ENCODE results near the gene MAN2B1. TPM values are rescaled to one million over a fixed set of nuclear protein-coding genes. Genes with fewer than 3 reads are reported as not detected.
A peak's percentile ranks its signal among the peaks of the same experiment; 100 is the strongest.

Gene MAN2B1
- total and polyA plus RNA-seq, 7 experiments from 2014 or later = 40.6 to 215 (median 122) TPM

GRCh38 chr19:12695096-12695495, 28.6 kb upstream of the MAN2B1 start:
- peaks cover 9 to 11% of the 10 kb centered on the region in 2 donors for H3K4me1 ChIP-seq (ENCODE audit: control insufficient read depth in 2 of 2, insufficient read depth in 2 of 2, low read length in 2 of 2)
- H3K4me3 ChIP-seq (ENCODE audit: low read length) = no peak overlapping the region
- DNase-seq (no peak), ATAC-seq (no peak)
- ChIA-PET CTCF (interaction anchor here (0.5 to 1.3 kb wide), 3 partner anchors 17 to 26 kb away, joined by 3 read pairs; no protein-coding TSS in a partner anchor), POLR2A (interaction anchor here (0.7 to 3.7 kb wide), 6 partner anchors 14 to 97 kb away, joined by 3 to 21 read pairs (median 12); partner anchors contain the start of genes DHPS, JUNB, TNPO2 and TRIR)
- Mint-ChIP-seq H3K27ac (no peak overlapping the region), H3K4me1 (peaks cover 2 to 15% (median 12%) of the 10 kb centered on the region in 7 donors), H3K27me3 (no peaks in the 10 kb centered on the region), H3K36me3 (peaks cover 0 to 4% (median 0%) of the 10 kb centered on the region in 5 donors), H3K9me3 (peaks cover 0 to 4% (median 0%) of the 10 kb centered on the region in 11 donors), H3K4me3 (peak overlapping the region in 5 of 10 donors; percentile 13 to 87 (median 40))
- H3K36me3 ChIP-seq (ENCODE audit: control insufficient read depth in 2 of 3, insufficient read depth in 3 of 3, low read length in 3 of 3) = peaks cover 0 to 6% (median 0%) of the 10 kb centered on the region in 3 experiments
- no peak overlapping the region for H3K27ac ChIP-seq (ENCODE audit: low read depth, low read length)
- no peaks in the 10 kb centered on the region for H3K9me3 ChIP-seq (ENCODE audit: control insufficient read depth in 2 of 3, low read length in 3 of 3)
- intact Hi-C loops (cut with micrococcal nuclease) = no loop called here
- H3K27me3 ChIP-seq (ENCODE audit: control insufficient read depth in 2 of 2, insufficient read depth in 2 of 2, low read length in 2 of 2) = no peaks in the 10 kb centered on the region

- DNase-seq (no peak), ATAC-seq (no peak)
- intact Hi-C loops (cut with micrococcal nuclease) = no loop called here
- peaks cover 0 to 4% (median 0%) of the 10 kb centered on the region in 11 donors for H3K9me3 Mint-ChIP-seq
- no peaks in the 10 kb centered on the region for H3K27me3 Mint-ChIP-seq
- H3K27ac Mint-ChIP-seq = no peak overlapping the region
- no peak overlapping the region for H3K27ac ChIP-seq (ENCODE audit: low read depth, low read length)
- H3K4me1 Mint-ChIP-seq = peaks cover 3 to 15% (median 12%) of the 10 kb centered on the region in 7 donors
- peaks cover 0 to 4% (median 0%) of the 10 kb centered on the region in 5 donors for H3K36me3 Mint-ChIP-seq
- peak overlapping the region in 4 of 10 donors; percentile 20 to 40 (median 25) for H3K4me3 Mint-ChIP-seq
- H3K36me3 ChIP-seq (ENCODE audit: control insufficient read depth in 2 of 3, insufficient read depth in 3 of 3, low read length in 3 of 3) = peaks cover 0 to under 1% (median 0%) of the 10 kb centered on the region in 3 experiments
- no peaks in the 10 kb centered on the region for H3K27me3 ChIP-seq (ENCODE audit: control insufficient read depth in 2 of 2, insufficient read depth in 2 of 2, low read length in 2 of 2)
- no peak overlapping the region for H3K4me3 ChIP-seq (ENCODE audit: low read length)
- POLR2A ChIA-PET = interaction anchor here (2.6 to 3.7 kb wide), 2 partner anchors 14 to 98 kb away, joined by 12 to 19 read pairs; partner anchors contain the start of genes DHPS and JUNB
- peaks cover 9 to 11% of the 10 kb centered on the region in 2 donors for H3K4me1 ChIP-seq (ENCODE audit: control insufficient read depth in 2 of 2, insufficient read depth in 2 of 2, low read length in 2 of 2)
- CTCF ChIA-PET = interaction anchor here (0.5 to 1.3 kb wide), 2 partner anchors 17 to 20 kb away, joined by 3 read pairs; no protein-coding TSS in a partner anchor
- no peaks in the 10 kb centered on the region for H3K9me3 ChIP-seq (ENCODE audit: control insufficient read depth in 2 of 3, low read length in 3 of 3)
Measured at GRCh38 chr19:12694641-12695040, 28.1 kb upstream of the MAN2B1 start.

DNA sequence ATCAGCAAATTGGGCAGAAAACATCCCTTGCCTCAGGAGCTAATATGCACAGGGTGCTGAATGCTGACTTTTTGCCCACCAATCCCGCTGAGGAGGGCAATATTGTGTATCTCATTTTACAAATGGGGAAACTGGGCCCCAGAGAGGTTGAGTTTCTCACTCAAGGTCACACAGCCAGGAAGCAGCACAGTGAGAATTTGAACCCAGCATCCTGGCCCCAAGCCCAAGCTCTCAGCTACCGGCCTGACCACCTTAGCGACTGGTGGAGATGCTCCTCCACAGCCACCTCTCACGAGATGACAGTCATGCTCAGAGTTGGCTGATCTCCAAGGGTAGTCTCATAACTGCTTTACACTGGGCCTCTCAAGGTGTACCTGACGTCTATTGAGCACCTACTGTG, 26.4 kb upstream of the MAN2B1 start:
- Histone ChIP-seq H3K4me3 (ENCODE audit: low read length) (no peak overlapping the region), H3K9me3 (ENCODE audit: control insufficient read depth in 2 of 3, low read length in 3 of 3) (no peaks in the 10 kb centered on the region), H3K36me3 (ENCODE audit: control insufficient read depth in 2 of 3, insufficient read depth in 3 of 3, low read length in 3 of 3) (no peaks in the 10 kb centered on the region), H3K27ac (ENCODE audit: low read depth, low read length) (no peak overlapping the region), H3K4me1 (ENCODE audit: control insufficient read depth in 2 of 2, insufficient read depth in 2 of 2, low read length in 2 of 2) (peaks cover 9 to 11% of the 10 kb centered on the region in 2 donors), H3K27me3 (ENCODE audit: control insufficient read depth in 2 of 2, insufficient read depth in 2 of 2, low read length in 2 of 2) (no peaks in the 10 kb centered on the region)
- ATAC-seq (no peak), DNase-seq (no peak)
- Mint-ChIP-seq H3K27ac (no peak overlapping the region), H3K9me3 (peaks cover 0 to 4% (median 0%) of the 10 kb centered on the region in 11 donors), H3K27me3 (no peaks in the 10 kb centered on the region), H3K4me1 (peaks cover 1 to 10% (median 8%) of the 10 kb centered on the region in 7 donors), H3K36me3 (no peaks in the 10 kb centered on the region), H3K4me3 (no peak overlapping the region)
- CTCF ChIA-PET = interaction anchor here (0.6 to 1.1 kb wide), 2 partner anchors 64 to 177 kb away, joined by 3 read pairs; no protein-coding TSS in a partner anchor
- intact Hi-C loops (cut with micrococcal nuclease) = no loop called here
- POLR2A ChIA-PET = no interaction called here

- ChIA-PET POLR2A (no interaction called here), CTCF (no interaction called here)
- no peaks in the 10 kb centered on the region for H3K4me1 ChIP-seq (ENCODE audit: control insufficient read depth in 2 of 2, insufficient read depth in 2 of 2, low read length in 2 of 2)
- DNase-seq (no peak), ATAC-seq (peak; percentile 14)
- Mint-ChIP-seq H3K36me3 (no peaks in the 10 kb centered on the region), H3K4me3 (no peak overlapping the region), H3K9me3 (no peaks in the 10 kb centered on the region), H3K4me1 (peaks cover 0 to 3% (median 0%) of the 10 kb centered on the region in 7 donors), H3K27ac (no peak overlapping the region), H3K27me3 (no peaks in the 10 kb centered on the region)
- H3K36me3 ChIP-seq (ENCODE audit: control insufficient read depth in 2 of 3, insufficient read depth in 3 of 3, low read length in 3 of 3) = no peaks in the 10 kb centered on the region
- no peaks in the 10 kb centered on the region for H3K9me3 ChIP-seq (ENCODE audit: control insufficient read depth in 2 of 3, low read length in 3 of 3)
- H3K4me3 ChIP-seq (ENCODE audit: low read length) = no peak overlapping the region
- no peaks in the 10 kb centered on the region for H3K27me3 ChIP-seq (ENCODE audit: control insufficient read depth in 2 of 2, insufficient read depth in 2 of 2, low read length in 2 of 2)
- intact Hi-C loops (cut with micrococcal nuclease) = loop anchor here in 1 of 2 donors (10.0 kb wide), 1 partner anchor 1165 kb away; the partner anchor contains the start of gene ECSIT
- H3K27ac ChIP-seq (ENCODE audit: low read depth, low read length) = no peak overlapping the region
Measured at GRCh38 chr19:12689581-12690216, 23.2 kb upstream of the MAN2B1 start.

DNA sequence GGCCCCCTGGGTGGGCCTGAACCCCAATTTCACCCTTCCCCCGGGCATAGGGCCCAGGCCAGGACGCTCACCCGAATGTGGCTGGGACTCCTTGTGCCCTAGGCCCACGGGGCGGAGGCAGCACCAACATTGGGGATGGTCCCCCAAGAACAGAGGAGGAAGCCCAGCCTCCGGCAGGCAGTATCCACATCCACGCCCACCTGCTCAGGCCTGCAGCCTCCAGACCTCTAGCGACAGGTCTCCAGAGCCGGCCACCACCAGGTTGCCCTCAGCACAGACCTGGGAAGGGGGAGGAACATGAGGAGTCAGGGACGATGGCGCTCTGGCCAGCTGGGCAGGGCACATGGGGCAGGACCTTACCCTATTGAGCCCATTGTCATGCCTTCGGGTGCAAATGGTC, 22.5 kb upstream of the MAN2B1 start:
- no peaks in the 10 kb centered on the region for H3K27me3 Mint-ChIP-seq
- H3K4me3 ChIP-seq (ENCODE audit: low read length) = no peak overlapping the region
- DNase-seq = no peak
- no peak for ATAC-seq
- H3K27ac Mint-ChIP-seq = no peak overlapping the region
- intact Hi-C loops (cut with micrococcal nuclease) = loop anchor here in 1 of 2 donors (10.0 kb wide), 1 partner anchor 1164 kb away; the partner anchor contains the start of gene ECSIT
- no peaks in the 10 kb centered on the region for H3K4me1 ChIP-seq (ENCODE audit: control insufficient read depth in 2 of 2, insufficient read depth in 2 of 2, low read length in 2 of 2)
- ChIA-PET POLR2A (no interaction called here), CTCF (no interaction called here)
- peaks cover 0 to 3% (median 0%) of the 10 kb centered on the region in 7 donors for H3K4me1 Mint-ChIP-seq
- no peak overlapping the region for H3K27ac ChIP-seq (ENCODE audit: low read depth, low read length)
- no peak overlapping the region for H3K4me3 Mint-ChIP-seq
- no peaks in the 10 kb centered on the region for H3K27me3 ChIP-seq (ENCODE audit: control insufficient read depth in 2 of 2, insufficient read depth in 2 of 2, low read length in 2 of 2)
- no peaks in the 10 kb centered on the region for H3K9me3 ChIP-seq (ENCODE audit: control insufficient read depth in 2 of 3, low read length in 3 of 3)
- H3K9me3 Mint-ChIP-seq = no peaks in the 10 kb centered on the region
- no peaks in the 10 kb centered on the region for H3K36me3 Mint-ChIP-seq
- no peaks in the 10 kb centered on the region for H3K36me3 ChIP-seq (ENCODE audit: control insufficient read depth in 2 of 3, insufficient read depth in 3 of 3, low read length in 3 of 3)

GRCh38 chr19:12687496-12688196, 21.1 kb upstream of the MAN2B1 start, which contains the start of gene GNG14:
TSS of gene GNG14 (plus strand) at chr19:12687998. CDS start at chr19:12688049, 51 bp downstream.
- peaks cover 0 to 5% (median 0%) of the 10 kb centered on the region in 7 donors for H3K4me1 Mint-ChIP-seq
- H3K27me3 ChIP-seq (ENCODE audit: control insufficient read depth in 2 of 2, insufficient read depth in 2 of 2, low read length in 2 of 2) = no peaks in the 10 kb centered on the region
- no peaks in the 10 kb centered on the region for H3K27me3 Mint-ChIP-seq
- H3K36me3 Mint-ChIP-seq = no peaks in the 10 kb centered on the region
- ChIA-PET CTCF (interaction anchor here (0.7 kb wide), 1 partner anchor 109 kb away, joined by 3 read pairs; no protein-coding TSS in a partner anchor), POLR2A (interaction anchor here (0.8 kb wide), 1 partner anchor 1733 kb away, joined by 3 read pairs; no protein-coding TSS in a partner anchor)
- H3K9me3 Mint-ChIP-seq = no peaks in the 10 kb centered on the region
- H3K27ac ChIP-seq (ENCODE audit: low read depth, low read length) = no peak within 1 kb of the TSS
- no peaks in the 10 kb centered on the region for H3K36me3 ChIP-seq (ENCODE audit: control insufficient read depth in 2 of 3, insufficient read depth in 3 of 3, low read length in 3 of 3)
- intact Hi-C loops (cut with micrococcal nuclease) = loop anchor here in 1 of 2 donors (10.0 kb wide), 1 partner anchor 1163 kb away; the partner anchor contains the start of gene ECSIT
- ATAC-seq (no peak), DNase-seq (no peak)
- H3K27ac Mint-ChIP-seq = no peak within 1 kb of the TSS
- no peaks in the 10 kb centered on the region for H3K9me3 ChIP-seq (ENCODE audit: control insufficient read depth in 2 of 3, low read length in 3 of 3)
- H3K4me3 Mint-ChIP-seq = no peak within 1 kb of the TSS
- no peak within 1 kb of the TSS for H3K4me3 ChIP-seq (ENCODE audit: low read length)
- no peaks in the 10 kb centered on the region for H3K4me1 ChIP-seq (ENCODE audit: control insufficient read depth in 2 of 2, insufficient read depth in 2 of 2, low read length in 2 of 2)
